Retinal pigment epithelial cell (primary cell): ENCODE results near the gene ARHGAP23.

Experiments
- DNase-seq: peaks from one replicate; pipeline ENCODE4 v3.0.0-alpha.2; 2010; ENCODE audit warnings: low read depth
- H3K4me3 ChIP-seq: 2 replicates; pipeline ENCODE4 v1.5.1; 2011; ENCODE audit warnings: mild to moderate bottlenecking, low read length, control low read depth, moderate library complexity
- TF ChIP-seq, protein P1 (sequence below): conservative IDR thresholded peaks from 2 replicates; pipeline ENCODE4 v1.5.1; 2011; ENCODE audit warnings: low read depth, low read length, control low read depth, inconsistent platforms

Gene ARHGAP23

DNA sequence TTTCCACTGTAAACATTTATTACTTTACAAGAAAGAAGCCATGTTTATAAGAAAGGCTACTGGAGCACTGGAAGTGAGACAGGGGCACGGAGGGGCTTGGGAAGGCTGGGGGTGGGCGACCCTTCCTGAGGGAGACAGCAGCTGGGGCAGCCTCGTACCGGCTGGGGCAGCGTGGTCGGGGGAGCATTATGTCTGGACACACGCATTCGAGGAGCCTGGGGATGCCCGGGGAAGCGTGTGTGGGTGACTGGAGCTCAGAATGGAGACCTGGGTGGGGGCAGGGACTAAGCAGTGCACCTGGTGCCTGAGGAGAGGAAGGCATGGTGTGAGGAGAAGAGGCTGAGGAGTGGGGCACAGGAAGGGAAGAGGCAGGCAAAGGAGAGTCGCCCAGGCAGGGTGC lies 113.0 kb downstream of the ARHGAP23 start:
- no peak for DNase-seq
- TF ChIP-seq, protein P1, sequence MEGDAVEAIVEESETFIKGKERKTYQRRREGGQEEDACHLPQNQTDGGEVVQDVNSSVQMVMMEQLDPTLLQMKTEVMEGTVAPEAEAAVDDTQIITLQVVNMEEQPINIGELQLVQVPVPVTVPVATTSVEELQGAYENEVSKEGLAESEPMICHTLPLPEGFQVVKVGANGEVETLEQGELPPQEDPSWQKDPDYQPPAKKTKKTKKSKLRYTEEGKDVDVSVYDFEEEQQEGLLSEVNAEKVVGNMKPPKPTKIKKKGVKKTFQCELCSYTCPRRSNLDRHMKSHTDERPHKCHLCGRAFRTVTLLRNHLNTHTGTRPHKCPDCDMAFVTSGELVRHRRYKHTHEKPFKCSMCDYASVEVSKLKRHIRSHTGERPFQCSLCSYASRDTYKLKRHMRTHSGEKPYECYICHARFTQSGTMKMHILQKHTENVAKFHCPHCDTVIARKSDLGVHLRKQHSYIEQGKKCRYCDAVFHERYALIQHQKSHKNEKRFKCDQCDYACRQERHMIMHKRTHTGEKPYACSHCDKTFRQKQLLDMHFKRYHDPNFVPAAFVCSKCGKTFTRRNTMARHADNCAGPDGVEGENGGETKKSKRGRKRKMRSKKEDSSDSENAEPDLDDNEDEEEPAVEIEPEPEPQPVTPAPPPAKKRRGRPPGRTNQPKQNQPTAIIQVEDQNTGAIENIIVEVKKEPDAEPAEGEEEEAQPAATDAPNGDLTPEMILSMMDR = no peak
- H3K4me3 ChIP-seq = no peak overlapping the region

DNA sequence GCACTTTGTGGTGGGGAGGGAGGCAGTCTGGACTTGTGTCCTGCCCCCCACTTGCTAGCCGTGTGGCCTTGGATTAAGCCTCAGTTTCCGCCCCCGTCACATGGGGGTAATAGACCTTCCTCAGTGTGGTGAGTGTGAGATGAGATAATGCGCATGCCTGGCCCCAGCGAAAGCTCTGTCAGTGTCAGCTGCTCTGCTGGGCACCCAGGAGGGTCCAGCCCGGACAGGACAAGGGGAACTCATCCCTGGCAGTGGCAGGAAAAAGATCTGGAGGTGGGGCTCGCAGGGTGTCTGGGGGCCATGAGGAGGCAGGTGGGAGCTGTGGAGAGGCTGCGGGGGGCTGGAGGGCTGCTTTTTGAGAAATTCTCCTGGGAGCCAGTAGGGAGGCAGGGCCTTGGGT lies 114.0 kb downstream of the ARHGAP23 start:
- no peak overlapping the region for H3K4me3 ChIP-seq
- no peak for DNase-seq
- TF ChIP-seq, protein P1 = no peak

DNA sequence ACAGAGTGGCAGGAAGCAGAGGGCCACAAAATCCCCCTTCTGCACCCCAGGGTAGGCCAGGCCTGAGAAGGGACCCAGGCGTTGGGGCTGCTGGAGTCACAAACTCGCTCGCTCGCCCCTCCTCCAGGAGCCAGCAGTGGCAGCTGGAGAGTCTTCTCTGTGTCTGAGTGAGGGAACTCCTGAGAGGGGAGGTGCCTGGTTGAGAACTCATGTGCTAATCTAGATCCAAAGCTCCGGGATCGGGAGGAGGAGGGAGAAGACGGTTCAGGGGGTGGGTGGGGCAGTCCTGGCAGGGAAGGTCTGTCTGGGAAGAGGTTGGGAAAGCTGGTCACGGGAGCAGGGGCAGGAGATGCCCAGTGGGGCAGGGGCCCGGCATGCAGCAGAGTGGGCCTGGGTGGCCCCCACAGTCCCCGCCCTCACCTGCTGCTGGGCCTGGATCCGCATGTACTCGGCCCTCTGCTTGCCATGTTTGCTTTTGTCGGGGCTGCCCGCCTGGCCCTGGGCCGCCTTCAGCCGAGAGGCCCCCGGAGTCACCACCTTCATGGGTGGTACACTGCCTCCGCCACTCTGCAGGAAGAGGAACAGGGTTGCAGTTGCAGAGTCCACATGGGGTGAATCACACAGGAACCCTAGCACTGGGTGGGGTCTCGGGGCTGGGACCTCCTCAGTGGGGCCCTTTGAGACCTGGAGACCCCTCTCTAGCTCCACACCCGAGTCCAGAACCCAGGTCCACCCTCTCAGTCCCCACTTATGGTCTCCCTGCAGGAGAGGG lies 115.3 kb downstream of the ARHGAP23 start:
- TF ChIP-seq, protein P1 = no peak
- no peak overlapping the region for H3K4me3 ChIP-seq
- DNase-seq = no peak

DNA sequence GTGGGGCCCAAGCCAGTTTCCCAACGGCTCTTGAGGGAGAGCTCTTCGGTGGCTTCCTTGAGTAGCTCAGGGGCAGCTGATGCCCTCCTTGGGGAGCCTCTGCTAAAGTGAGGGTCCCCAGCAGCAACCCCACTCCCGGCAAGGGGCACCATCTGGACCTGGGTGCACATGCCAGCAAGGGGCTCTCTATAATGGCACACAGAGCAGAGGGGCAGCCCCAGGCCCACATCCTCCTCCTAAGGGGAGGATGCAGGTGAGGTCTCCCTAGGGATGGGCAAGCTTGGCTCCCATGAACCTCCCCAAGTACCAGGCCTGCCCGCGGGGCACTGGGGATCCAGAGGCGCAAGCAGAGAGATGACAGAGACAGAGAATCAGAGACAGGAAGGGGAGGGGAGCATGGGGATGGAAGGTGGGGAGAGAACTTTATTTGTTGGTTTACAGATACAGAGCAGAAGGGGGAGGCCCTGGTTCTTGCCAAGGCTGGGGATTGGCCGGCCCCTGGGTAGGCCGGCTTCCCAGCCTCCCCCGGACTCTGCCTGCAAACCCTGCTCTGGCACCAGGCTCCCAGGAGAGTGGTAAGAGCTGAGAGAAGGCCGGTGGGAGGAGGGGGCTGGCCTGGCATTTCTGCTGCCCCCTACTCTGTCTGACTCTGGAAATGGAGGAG lies 116.0 kb downstream of the ARHGAP23 start:
- TF ChIP-seq, protein P1 = no peak
- H3K4me3 ChIP-seq = no peak overlapping the region
- DNase-seq = no peak

DNA sequence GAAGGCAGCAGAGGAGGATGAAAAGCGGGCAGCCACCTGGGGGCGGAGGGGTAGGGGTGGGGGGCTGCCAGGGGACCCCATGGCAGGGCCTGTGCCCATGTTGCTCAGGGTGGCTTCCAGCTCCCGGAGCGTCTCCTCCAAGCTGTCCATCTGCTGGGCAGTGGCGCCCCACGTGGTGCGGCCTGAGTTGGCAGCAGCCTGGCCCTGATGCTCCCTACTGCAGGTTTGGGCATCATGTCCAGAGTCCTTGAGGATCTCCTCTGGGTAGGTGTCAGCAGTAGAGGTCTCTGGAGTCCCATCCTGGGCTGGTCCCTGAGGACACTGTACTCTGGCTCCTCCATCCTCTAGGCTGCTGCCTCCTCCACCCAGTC lies 116.6 kb downstream of the ARHGAP23 start:
- no peak overlapping the region for H3K4me3 ChIP-seq
- TF ChIP-seq, protein P1 = no peak
- no peak for DNase-seq

DNA sequence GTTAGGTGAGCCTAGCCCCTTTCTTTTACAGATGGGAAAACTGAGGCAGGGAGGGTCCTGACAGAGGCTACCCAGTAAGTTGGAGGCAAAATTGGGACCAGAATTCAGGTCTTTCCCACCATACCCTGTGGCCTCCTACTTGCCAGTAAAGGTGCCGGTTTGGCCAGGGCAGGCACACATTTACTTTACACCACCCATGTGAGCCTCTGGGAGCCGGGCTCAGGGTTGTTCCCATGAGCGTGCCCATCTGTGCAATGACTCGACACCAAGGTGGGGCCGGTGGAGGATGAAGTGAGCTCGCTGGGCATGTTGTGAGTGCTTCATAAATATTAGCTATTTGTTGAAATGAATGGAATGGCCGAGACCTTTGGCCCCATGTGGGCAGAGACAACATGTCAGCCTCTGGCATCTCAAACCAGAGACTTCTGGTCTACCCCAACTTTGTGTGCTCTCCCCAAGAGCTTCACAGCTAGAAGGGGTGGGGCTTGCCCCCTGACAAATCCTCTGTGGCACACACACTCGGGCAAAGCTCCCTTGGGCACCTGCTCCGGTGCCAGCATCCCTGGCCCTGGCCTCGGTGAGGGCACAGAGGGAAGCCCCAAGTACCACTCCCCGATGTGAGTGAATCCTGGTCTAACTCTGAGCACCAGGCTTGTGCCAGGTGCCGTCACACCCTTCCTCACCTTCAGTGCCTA lies 117.4 kb downstream of the ARHGAP23 start:
- TF ChIP-seq, protein P1 = no peak
- no peak for DNase-seq
- no peak overlapping the region for H3K4me3 ChIP-seq

DNA sequence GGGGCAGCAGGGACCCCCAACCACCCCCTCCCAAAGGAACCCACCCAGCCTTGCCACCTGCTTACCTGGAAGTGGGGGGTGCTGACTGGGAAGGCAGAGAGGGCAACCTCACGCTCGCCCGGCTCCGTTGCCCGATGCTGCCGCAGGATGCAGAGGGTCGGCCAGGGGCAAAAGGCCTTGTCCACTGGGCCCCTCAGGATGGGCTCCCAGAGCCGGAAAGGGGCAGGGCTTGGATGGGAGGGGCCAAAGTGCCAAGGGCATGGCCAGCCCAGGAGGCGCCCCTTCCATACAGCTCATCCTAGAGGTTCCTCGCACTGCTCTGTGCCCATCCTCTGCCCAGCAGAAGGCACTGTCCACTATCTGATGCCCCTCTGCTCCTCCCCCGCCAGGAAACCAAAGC lies 118.1 kb downstream of the ARHGAP23 start:
- DNase-seq = no peak
- no peak overlapping the region for H3K4me3 ChIP-seq
- TF ChIP-seq, protein P1 = no peak
